Measurements from ENCODE around the gene DOCK7.

DNA sequence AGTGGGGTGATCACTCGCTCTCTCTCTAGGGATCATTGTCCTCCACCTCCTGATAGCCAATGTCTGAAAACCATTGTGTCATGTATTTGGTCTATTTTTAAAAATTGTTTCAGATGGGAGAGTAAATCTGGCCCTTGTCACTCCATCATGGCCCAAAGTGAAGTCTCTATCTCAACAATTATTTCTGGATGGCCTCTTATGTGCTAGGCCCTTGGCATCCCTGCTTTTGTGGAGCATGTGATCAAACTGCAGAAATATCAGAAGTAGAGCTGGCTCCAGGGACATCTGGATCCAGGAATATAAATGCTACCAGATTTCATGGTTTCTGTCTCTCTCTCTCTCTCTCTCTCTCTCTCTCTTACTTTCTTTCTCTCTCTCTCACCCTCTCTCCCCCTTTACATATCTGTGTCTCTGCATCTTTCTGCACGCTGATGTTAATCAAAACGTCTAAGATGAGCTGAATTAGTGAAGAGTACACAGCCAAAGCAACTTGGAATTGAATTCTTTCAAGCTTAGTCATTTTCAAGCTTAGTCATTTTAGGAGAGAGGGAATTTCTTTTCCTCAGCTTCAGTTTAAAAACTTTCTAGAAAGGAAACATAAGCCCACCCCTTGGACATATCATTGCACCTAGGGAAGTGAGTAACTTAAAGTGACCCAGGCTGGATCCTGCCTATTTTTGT lies 47.4 kb upstream of the DOCK7 start:
- TF ChIP-seq EZH2phosphoT487 (IDR thresholded peaks at IDR 0.05; ENCODE audit: insufficient read depth, low read depth) (no peak), EZH2 (IDR thresholded peaks at IDR 0.05; ENCODE audit: insufficient read depth, poor library complexity, severe bottlenecking) (no peak)

Measured in GM23248 (cell line).